ENCODE measurements around the gene PTMS. TPM values are rescaled to one million over a fixed set of nuclear protein-coding genes. Genes with fewer than 3 reads are reported as not detected.

PTMS gene
- total and polyA plus RNA-seq, 5 donors, result 116 to 244 (median 154) TPM

DNA sequence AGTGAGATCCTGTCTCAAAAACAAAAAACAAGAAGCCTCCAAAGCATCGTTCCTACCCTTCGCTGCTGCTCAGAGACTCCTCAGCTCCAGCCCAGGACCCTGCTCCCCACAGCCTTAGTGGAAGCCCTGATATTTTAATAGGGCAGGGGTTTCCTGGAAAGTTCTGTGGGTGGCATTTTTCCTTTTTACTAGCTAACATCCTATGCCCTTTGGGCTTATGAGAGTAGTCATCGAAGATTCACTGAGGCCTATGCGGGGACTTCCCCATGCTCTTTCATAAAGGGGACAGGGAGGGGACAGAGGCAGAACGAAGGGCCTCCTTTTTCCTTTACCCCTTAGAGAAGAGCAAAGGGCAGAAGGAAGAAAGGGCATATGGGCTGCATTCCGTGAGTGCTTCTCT is 14.4 kb downstream of the PTMS start:
- Histone ChIP-seq H3K4me1 (ENCODE audit: control insufficient read depth, insufficient read depth, low read length) (no peaks in the 10 kb centered on the region), H3K9me3 (ENCODE audit: control insufficient read depth, low read length) (no peaks in the 10 kb centered on the region), H3K27ac (ENCODE audit: low read length) (no peak overlapping the region), H3K4me3 (ENCODE audit: low read length) (no peak overlapping the region), H3K27me3 (ENCODE audit: control insufficient read depth, insufficient read depth) (no peaks in the 10 kb centered on the region)
- WGBS, result 86% methylated on average over 6 of the region's 6 CpGs
- ATAC-seq (no peak), DNase-seq (no peak)
- intact Hi-C loops (cut with DNase I), result loop anchor here in 1 of 4 donors (10.0 kb wide), 1 partner anchor 46 kb away; no protein-coding TSS in a partner anchor

DNA sequence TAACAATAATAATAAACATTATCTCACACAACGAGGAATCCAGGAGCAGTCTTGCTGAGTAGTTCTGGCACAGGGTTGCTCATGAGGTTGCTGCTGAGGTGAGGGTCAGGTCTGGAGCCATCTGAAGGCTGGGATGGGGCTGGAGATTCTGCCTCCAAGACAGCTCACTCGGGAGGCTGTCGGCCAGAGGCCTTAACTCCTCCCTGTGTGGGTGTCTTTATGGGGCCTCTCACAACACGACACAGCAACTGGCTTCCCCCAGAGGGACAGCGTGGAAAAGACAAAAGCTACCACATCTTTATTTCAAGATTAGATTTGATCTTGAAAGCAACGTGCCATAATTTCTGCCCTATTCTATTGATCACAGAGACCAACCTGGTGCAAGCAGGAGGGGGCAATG is 16.0 kb downstream of the PTMS start:
- no peaks in the 10 kb centered on the region for H3K9me3 ChIP-seq (ENCODE audit: control insufficient read depth, low read length)
- H3K27ac ChIP-seq (ENCODE audit: low read length), result no peak overlapping the region
- H3K4me1 ChIP-seq (ENCODE audit: control insufficient read depth, insufficient read depth, low read length), result peaks cover 2% of the 10 kb centered on the region
- H3K27me3 ChIP-seq (ENCODE audit: control insufficient read depth, insufficient read depth), result no peaks in the 10 kb centered on the region
- WGBS, result 70% methylated on average over 6 of the region's 6 CpGs
- no peak for ATAC-seq
- no peak for DNase-seq
- intact Hi-C loops (cut with DNase I), result loop anchor here in 1 of 4 donors (10.0 kb wide), 1 partner anchor 47 kb away; no protein-coding TSS in a partner anchor
- no peak overlapping the region for H3K4me3 ChIP-seq (ENCODE audit: low read length)

DNA sequence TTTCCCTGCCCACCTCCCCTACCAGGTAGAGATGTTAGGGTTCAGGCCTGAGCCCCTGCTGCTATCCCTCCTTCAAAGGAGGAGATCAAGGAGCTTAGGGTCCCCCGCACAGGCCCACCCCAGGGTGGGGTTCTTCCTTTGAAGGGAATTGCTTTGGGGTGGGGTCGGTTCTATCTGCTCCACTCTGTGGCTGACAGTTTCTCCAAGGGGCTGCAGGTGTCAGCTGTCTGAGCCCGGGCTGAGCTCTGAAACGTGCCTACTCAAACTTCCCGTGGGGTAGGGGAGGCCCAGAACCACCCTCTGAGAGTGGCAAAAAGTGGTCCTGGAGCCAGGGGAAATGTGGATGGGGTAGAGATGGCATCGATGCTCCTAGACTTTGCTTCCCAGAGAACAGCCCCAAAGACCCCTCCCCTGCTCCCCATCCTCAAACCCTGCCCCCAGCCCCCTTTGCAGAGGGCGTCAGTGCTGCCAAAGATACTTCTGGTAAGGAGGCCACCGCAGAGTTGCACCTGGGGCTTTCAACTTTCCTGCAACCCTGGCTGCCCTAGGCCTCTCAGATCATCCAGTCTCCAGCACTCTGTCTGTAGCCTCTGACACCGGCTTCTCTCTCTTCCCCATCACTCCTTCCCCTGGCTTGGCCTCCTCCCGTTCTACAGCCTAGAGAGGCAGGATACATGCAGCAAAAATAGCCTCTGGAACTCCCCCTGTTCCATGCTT is 16.8 kb downstream of the PTMS start:
- 69% methylated on average over 10 of the region's 10 CpGs for WGBS
- intact Hi-C loops (cut with DNase I), result loop anchor here in 1 of 4 donors (10.0 kb wide), 1 partner anchor 48 kb away; no protein-coding TSS in a partner anchor
- Histone ChIP-seq H3K4me3 (ENCODE audit: low read length) (no peak overlapping the region), H3K27ac (ENCODE audit: low read length) (no peak overlapping the region), H3K4me1 (ENCODE audit: control insufficient read depth, insufficient read depth, low read length) (peaks cover 2% of the 10 kb centered on the region), H3K27me3 (ENCODE audit: control insufficient read depth, insufficient read depth) (no peaks in the 10 kb centered on the region), H3K9me3 (ENCODE audit: control insufficient read depth, low read length) (no peaks in the 10 kb centered on the region)
- ATAC-seq, result no peak
- no peak for DNase-seq

DNA sequence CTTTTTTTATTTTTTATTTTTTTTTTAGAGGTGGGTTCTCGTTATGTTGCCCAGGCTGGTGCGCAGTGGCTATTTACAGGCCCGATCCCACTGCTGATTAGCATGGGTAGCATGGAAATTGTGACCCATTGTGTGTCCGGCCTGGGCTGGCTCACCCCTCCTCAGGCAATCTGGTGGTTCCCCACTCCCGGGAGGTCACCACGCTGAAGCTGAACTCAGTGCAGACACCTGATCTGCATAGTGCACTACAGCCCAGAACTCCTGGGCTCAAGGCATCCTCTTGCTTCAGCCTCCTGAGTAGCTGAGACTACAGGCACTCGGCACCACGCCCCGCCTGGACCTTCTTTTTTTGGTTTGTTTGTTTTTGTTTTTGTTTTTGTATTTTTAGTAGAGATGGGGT is 17.7 kb downstream of the PTMS start:
- Histone ChIP-seq H3K27me3 (ENCODE audit: control insufficient read depth, insufficient read depth) (no peaks in the 10 kb centered on the region), H3K4me3 (ENCODE audit: low read length) (no peak overlapping the region), H3K9me3 (ENCODE audit: control insufficient read depth, low read length) (no peaks in the 10 kb centered on the region), H3K4me1 (ENCODE audit: control insufficient read depth, insufficient read depth, low read length) (peaks cover 2% of the 10 kb centered on the region), H3K27ac (ENCODE audit: low read length) (no peak overlapping the region)
- 91% methylated on average over 9 of the region's 9 CpGs for WGBS
- intact Hi-C loops (cut with DNase I), result loop anchor here in 1 of 4 donors (10.0 kb wide), 1 partner anchor 49 kb away; no protein-coding TSS in a partner anchor
- no peak for DNase-seq
- no peak for ATAC-seq

DNA sequence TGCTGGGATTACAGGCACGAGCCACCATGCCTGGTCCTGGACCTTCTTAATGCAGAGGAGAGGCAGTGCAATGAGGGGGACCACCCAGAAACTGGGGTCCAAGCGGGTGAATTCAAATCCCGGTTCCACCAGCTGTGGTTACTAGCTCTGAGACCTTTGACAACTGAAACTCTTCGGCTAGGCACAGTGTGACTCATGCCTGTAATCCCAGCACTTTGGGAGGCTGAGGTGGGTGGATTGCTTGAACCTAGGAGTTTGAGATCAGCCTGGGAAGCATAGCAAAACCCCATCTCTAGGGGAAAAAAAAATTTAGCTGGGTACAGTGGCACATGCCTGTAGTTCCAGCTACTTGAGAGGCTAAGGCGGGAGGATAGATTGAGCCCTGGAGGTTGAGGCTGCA is 18.1 kb downstream of the PTMS start:
- H3K9me3 ChIP-seq (ENCODE audit: control insufficient read depth, low read length), result no peaks in the 10 kb centered on the region
- peaks cover 2% of the 10 kb centered on the region for H3K4me1 ChIP-seq (ENCODE audit: control insufficient read depth, insufficient read depth, low read length)
- H3K4me3 ChIP-seq (ENCODE audit: low read length), result no peak overlapping the region
- H3K27me3 ChIP-seq (ENCODE audit: control insufficient read depth, insufficient read depth), result no peaks in the 10 kb centered on the region
- intact Hi-C loops (cut with DNase I), result loop anchor here in 1 of 4 donors (10.0 kb wide), 1 partner anchor 49 kb away; no protein-coding TSS in a partner anchor
- ATAC-seq (no peak), DNase-seq (no peak)
- WGBS, result 93% methylated on average over 5 of the region's 5 CpGs
- H3K27ac ChIP-seq (ENCODE audit: low read length), result no peak overlapping the region

DNA sequence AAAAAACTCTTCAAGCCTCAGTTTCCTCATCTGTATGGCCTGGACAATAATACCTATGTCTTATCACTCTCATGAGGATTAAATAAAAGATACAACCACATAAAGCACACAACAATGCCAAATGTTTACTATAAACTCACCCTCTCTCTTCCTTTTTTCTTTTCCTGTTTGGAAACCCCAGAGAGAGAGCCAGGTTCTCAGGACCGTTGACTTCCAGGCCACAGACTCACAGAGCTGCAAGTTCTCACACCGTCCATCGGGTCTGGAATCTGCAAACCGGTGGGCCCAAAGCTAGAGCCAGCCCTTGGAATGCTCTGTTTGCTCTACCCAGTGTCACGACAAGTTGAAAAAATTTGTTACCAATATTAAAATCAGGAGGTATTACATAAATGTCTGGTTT is 18.6 kb downstream of the PTMS start:
- no peak overlapping the region for H3K27ac ChIP-seq (ENCODE audit: low read length)
- H3K9me3 ChIP-seq (ENCODE audit: control insufficient read depth, low read length), result no peaks in the 10 kb centered on the region
- H3K4me3 ChIP-seq (ENCODE audit: low read length), result no peak overlapping the region
- DNase-seq (no peak), ATAC-seq (no peak)
- WGBS, result 53% methylated on average over 5 of the region's 5 CpGs
- no peaks in the 10 kb centered on the region for H3K27me3 ChIP-seq (ENCODE audit: control insufficient read depth, insufficient read depth)
- peaks cover 2% of the 10 kb centered on the region for H3K4me1 ChIP-seq (ENCODE audit: control insufficient read depth, insufficient read depth, low read length)
- intact Hi-C loops (cut with DNase I), result loop anchor here in 1 of 4 donors (10.0 kb wide), 1 partner anchor 50 kb away; no protein-coding TSS in a partner anchor

DNA sequence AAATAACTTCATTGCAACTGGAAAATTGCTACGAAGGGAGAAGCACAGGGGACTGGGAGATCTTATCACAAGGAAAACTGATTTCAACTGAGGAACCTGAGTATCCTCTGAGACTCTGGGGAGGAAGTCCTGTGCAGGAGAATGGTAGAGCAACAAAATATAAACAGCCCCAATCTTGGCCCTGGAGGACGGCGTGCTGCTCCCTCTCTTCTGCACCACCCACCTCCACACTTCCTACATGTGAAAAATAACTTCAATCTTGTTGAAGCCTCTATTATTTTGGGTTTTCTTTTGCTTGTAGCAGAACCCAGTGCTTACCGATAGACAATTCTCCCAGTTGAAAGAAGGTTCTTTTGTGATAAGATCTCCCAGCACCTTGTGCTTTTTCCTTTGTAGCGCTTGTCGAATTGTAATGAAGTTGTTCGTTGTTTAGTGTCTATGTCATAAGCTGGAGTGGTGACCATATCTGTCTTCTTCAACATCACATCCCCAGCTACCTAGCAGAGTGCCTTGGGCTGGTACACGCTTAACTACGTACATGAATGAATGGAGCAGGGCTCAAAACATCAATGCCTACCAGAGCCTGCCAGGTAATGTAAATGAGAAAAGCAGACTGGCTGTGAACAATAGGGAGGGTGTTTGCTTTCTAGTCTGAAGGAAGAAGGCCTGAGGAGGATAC is 20.4 kb downstream of the PTMS start:
- no peak overlapping the region for H3K27ac ChIP-seq (ENCODE audit: low read length)
- DNase-seq, result no peak
- whole genome bisulfite sequencing, result 62% methylated on average over 9 of the region's 9 CpGs
- no peak for ATAC-seq
- no peak overlapping the region for H3K4me3 ChIP-seq (ENCODE audit: low read length)
- H3K4me1 ChIP-seq (ENCODE audit: control insufficient read depth, insufficient read depth, low read length), result peaks cover 2% of the 10 kb centered on the region
- intact Hi-C loops (cut with DNase I), result loop anchor here in 1 of 4 donors (10.0 kb wide), 1 partner anchor 52 kb away; no protein-coding TSS in a partner anchor
- H3K27me3 ChIP-seq (ENCODE audit: control insufficient read depth, insufficient read depth), result no peaks in the 10 kb centered on the region
- no peaks in the 10 kb centered on the region for H3K9me3 ChIP-seq (ENCODE audit: control insufficient read depth, low read length)

DNA sequence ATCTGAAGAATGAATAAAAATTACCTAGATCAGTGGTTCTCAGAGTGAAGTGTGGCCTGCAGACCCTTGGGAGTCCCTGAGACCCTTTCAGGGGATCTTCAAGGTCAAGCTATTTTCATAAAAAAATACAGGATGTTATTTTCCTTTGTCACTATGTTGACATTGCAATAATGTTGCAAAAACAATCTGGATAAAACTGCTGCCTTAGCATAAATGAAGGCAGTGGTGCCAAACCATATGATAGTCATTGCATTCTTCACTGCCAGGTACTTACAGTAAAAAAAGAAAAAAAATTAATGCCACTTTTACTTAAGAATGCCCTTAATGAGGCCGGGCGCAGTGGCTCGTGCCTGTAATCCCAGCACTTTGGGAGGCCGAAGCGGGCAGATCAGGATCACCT is 21.1 kb downstream of the PTMS start:
- no peak for DNase-seq
- 98% methylated on average over 5 of the region's 5 CpGs for WGBS
- peaks cover 2% of the 10 kb centered on the region for H3K4me1 ChIP-seq (ENCODE audit: control insufficient read depth, insufficient read depth, low read length)
- no peaks in the 10 kb centered on the region for H3K9me3 ChIP-seq (ENCODE audit: control insufficient read depth, low read length)
- no peak overlapping the region for H3K27ac ChIP-seq (ENCODE audit: low read length)
- intact Hi-C loops (cut with DNase I), result loop anchor here in 1 of 4 donors (10.0 kb wide), 1 partner anchor 53 kb away; no protein-coding TSS in a partner anchor
- no peak for ATAC-seq
- H3K4me3 ChIP-seq (ENCODE audit: low read length), result no peak overlapping the region
- H3K27me3 ChIP-seq (ENCODE audit: control insufficient read depth, insufficient read depth), result no peaks in the 10 kb centered on the region

DNA sequence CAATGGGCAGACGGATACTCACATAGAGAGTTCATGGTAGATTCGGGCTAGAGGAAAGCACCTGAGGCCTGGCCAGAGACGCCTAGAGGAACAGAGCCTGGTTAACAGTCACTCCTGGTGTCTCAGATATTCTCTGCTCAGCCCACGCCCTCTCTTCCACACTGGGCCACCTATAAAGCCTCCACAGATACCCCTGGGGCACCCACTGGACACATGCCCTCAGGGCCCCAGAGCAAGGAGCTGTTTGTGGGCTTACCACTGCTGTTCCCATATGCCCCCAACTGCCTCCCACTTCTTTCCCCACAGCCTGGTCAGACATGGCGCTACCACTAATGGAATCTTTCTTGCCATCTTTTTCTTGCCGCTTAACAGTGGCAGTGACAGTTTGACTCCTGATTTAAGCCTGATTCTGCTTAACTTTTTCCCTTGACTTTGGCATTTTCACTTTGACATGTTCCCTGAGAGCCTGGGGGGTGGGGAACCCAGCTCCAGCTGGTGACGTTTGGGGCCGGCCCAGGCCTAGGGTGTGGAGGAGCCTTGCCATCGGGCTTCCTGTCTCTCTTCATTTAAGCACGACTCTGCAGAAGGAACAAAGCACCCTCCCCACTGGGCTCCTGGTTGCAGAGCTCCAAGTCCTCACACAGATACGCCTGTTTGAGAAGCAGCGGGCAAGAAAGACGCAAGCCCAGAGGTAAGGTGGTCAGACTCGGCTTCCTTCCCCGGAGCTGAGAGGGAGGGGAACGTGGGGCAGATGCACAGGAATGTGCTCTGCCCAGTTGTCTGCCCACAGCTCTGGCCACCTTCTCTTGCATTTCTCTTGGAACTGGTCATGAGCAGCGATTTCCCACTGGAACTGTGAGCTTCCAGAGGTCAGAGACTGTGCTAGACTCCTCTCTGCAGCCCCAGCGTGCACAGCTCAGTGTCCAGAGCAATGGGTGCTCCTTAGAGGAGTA is 23.1 kb downstream of the PTMS start, which contains the start of gene CD4:
CD4 (plus strand) TSS at position 557 of the 953 bp plus-strand sequence. CDS start 10,611 bp downstream, outside the sequence.
- ATAC-seq (peak; percentile 72 to 77), DNase-seq (peak; percentile 76 to 91 (median 90))
- Histone ChIP-seq H3K4me3 (ENCODE audit: low read length) (no peak within 1 kb of the TSS), H3K27ac (ENCODE audit: low read length) (peak within 1 kb of the TSS; percentile 25), H3K27me3 (ENCODE audit: control insufficient read depth, insufficient read depth) (no peaks in the 10 kb centered on the region), H3K9me3 (ENCODE audit: control insufficient read depth, low read length) (no peaks in the 10 kb centered on the region), H3K4me1 (ENCODE audit: control insufficient read depth, insufficient read depth, low read length) (peaks cover 2% of the 10 kb centered on the region)
- intact Hi-C loops (cut with DNase I), result loop anchor here in 1 of 4 donors (10.0 kb wide), 1 partner anchor 54 kb away; no protein-coding TSS in a partner anchor
- WGBS, result 63% methylated on average over 18 of the region's 18 CpGs

DNA sequence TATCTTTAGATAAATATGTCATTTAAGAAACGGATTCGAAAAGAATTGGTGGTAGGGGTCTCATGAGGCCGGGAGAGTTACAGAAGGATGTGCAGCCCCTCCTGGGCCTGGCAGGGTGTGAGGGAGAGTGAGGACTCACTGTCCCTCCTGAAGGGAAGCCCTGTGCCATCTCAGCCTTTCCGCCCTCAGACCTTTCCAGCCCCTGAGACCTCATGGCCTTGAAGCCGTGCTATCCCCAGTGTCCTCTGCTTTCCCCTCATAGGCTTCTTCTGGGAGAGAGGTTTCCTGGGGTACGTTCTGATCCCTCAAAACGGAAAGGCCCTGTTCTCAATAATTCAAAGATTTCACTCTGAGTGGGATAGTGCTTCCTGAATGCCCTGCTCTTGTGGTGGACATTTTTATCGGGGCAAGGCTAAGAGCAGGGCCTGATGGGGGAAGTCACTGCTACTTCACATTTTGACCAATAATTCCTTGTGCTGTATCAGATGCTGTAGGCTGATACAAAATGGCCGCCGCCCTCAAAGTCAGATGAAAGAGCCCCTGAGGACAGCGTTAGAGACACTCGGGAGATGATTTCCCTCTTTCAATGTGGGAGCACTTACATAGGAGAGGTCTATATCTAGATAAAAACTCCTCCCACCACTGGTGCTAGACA is 24.5 kb downstream of the PTMS start:
- no peak for DNase-seq
- intact Hi-C loops (cut with DNase I), result no loop called here
- no peaks in the 10 kb centered on the region for H3K9me3 ChIP-seq (ENCODE audit: control insufficient read depth, low read length)
- peaks cover 2% of the 10 kb centered on the region for H3K4me1 ChIP-seq (ENCODE audit: control insufficient read depth, insufficient read depth, low read length)
- H3K27ac ChIP-seq (ENCODE audit: low read length), result no peak overlapping the region
- 86% methylated on average over 12 of the region's 12 CpGs for WGBS
- H3K27me3 ChIP-seq (ENCODE audit: control insufficient read depth, insufficient read depth), result no peaks in the 10 kb centered on the region
- H3K4me3 ChIP-seq (ENCODE audit: low read length), result no peak overlapping the region
- no peak for ATAC-seq
